Naive thymus-derived CD4-positive, alpha-beta T cell (primary cell): ENCODE measurements around the gene RAB8B. TPM values are rescaled to one million over a fixed set of nuclear protein-coding genes. Genes with fewer than 3 reads are reported as not detected.
A peak's percentile ranks its signal among the peaks of the same experiment; 100 is the strongest.

Experiments
- ATAC-seq: fragments of 150-1000 bp; cut with Tn5 transposase; 2 replicates; pipeline ENCODE4 v1.10.0; 2021; ENCODE audit warnings: mild to moderate bottlenecking, moderate library complexity
- CTCF ChIA-PET: fragments of 350-600 bp; sonication (Branson Sonifier 250); formaldehyde crosslinking; loops from one replicate; lab custom pipeline; 2021; ENCODE audit warnings: antibody characterized with exemption; lab: Charles Lee
- POLR2A ChIA-PET: fragments of 350-600 bp; sonication (Branson Sonifier 250); formaldehyde crosslinking; loops from one replicate; lab custom pipeline; 2021; ENCODE audit warnings: antibody characterized with exemption, inconsistent platforms; lab: Charles Lee
- DNase-seq, 9 donors: peaks; one replicate each; pipeline versions ENCODE4 v3.0.0 to v3.0.0-alpha.2; 2020 to 2022; ENCODE audit warnings: mixed read lengths in 1 of 9
- H3K27ac ChIP-seq: one replicate; pipeline ENCODE4 v1.7.0; 2013; ENCODE audit warnings: mild to moderate bottlenecking, low read depth, low read length, moderate library complexity
- H3K27me3 ChIP-seq, 2 donors: one replicate each; pipeline ENCODE4 v1.7.0; 2013; ENCODE audit warnings: low read length in 2 of 2, mild to moderate bottlenecking in 2 of 2, moderate library complexity in 2 of 2; ENCODE audit not compliant: control insufficient read depth in 2 of 2, insufficient read depth in 2 of 2
- H3K36me3 ChIP-seq, 3 experiments: 1 replicate in 2 of 3; 2 replicates in 1 of 3; pipeline ENCODE4 v1.7.0; 2013; ENCODE audit warnings: low read length in 3 of 3, mild to moderate bottlenecking in 3 of 3, moderate library complexity in 1 of 3; ENCODE audit not compliant: insufficient read depth in 3 of 3, control insufficient read depth in 2 of 3
- H3K4me1 ChIP-seq, 2 donors: one replicate each; pipeline ENCODE4 v1.7.0; 2013; ENCODE audit warnings: low read length in 2 of 2, mild to moderate bottlenecking in 2 of 2, moderate library complexity in 1 of 2; ENCODE audit not compliant: control insufficient read depth in 2 of 2, insufficient read depth in 2 of 2
- H3K4me3 ChIP-seq: 2 replicates; pipeline ENCODE4 v1.7.0; 2013; ENCODE audit warnings: mild to moderate bottlenecking, low read length
- H3K9me3 ChIP-seq, 3 experiments: 1 replicate in 2 of 3; 2 replicates in 1 of 3; pipeline ENCODE4 v1.7.0; 2013; ENCODE audit warnings: low read length in 3 of 3; ENCODE audit not compliant: control insufficient read depth in 2 of 3
- H3K27ac Mint-ChIP-seq, 9 donors: one replicate each; pipeline ENCODE4 v1.8.0; 2020 to 2022; ENCODE audit warnings: mixed read lengths in 9 of 9, mild to moderate bottlenecking in 8 of 9, moderate library complexity in 5 of 9, inconsistent platforms in 2 of 9
- H3K27me3 Mint-ChIP-seq, 5 donors: one replicate each; pipeline ENCODE4 v1.8.0; 2021 to 2022; ENCODE audit warnings: mixed read lengths in 5 of 5, mild to moderate bottlenecking in 1 of 5
- H3K36me3 Mint-ChIP-seq, 5 donors: one replicate each; pipeline ENCODE4 v1.8.0; 2020 to 2022; ENCODE audit warnings: mixed read lengths in 5 of 5, mild to moderate bottlenecking in 3 of 5, inconsistent platforms in 1 of 5
- H3K4me1 Mint-ChIP-seq, 7 donors: one replicate each; pipeline ENCODE4 v1.8.0; 2020 to 2022; ENCODE audit warnings: mixed read lengths in 7 of 7, mild to moderate bottlenecking in 3 of 7, inconsistent platforms in 1 of 7
- H3K4me3 Mint-ChIP-seq, 10 donors: one replicate each; pipeline ENCODE4 v1.8.0; 2020 to 2022; ENCODE audit warnings: mild to moderate bottlenecking in 10 of 10, mixed read lengths in 10 of 10, moderate library complexity in 6 of 10, inconsistent platforms in 2 of 10
- H3K9me3 Mint-ChIP-seq, 11 donors: one replicate each; pipeline ENCODE4 v1.8.0; 2020 to 2022; ENCODE audit warnings: mixed read lengths in 11 of 11, mild to moderate bottlenecking in 4 of 11, inconsistent platforms in 1 of 11, moderate library complexity in 1 of 11
- intact Hi-C, 2 donors: fragments of 100-400 bp; cut with micrococcal nuclease; formaldehyde crosslinking; loops; one replicate each; pipeline ENCODE4 v1.15.1; 2023
- polyA plus RNA-seq, 2 donors: library from polyadenylated mRNA; unstranded; fragments of 300-500 nt; fragmentation: Illumina TruSeq; gene quantifications; one replicate each; pipeline ENCODE4 v1.2.3, GENCODE V29; 2021
- total RNA-seq, 6 experiments: library from RNA in 5 of 6; stranded (reverse) in 5 of 6; gene quantifications; 1 replicate in 5 of 6; 2 replicates in 1 of 6; pipeline ENCODE4 v1.2.3 and lab custom pipeline; 2021 to 2026

RAB8B gene
- total and polyA plus RNA-seq, 7 experiments from 2014 or later = 30.4 to 100 (median 60.6) TPM

DNA sequence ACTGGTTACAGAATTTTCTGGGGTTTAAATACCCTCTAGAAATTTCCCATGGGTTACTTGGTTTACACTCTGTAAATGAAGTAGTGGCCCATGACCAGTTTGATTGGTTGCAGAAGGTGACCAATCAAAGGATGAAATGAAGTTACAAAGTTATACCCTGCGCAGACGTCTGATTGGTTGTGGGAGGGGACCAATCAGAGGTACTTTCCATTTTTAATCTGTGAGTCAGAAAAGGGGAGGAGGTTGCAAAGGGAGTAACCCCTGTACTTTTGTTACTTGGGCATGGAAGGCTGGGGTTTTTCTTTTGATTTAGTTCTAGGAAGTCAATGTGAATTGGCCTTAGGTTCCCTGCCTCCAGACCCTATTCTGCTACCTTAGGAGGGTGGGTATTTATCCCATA, 69.3 kb downstream of the RAB8B start:
- H3K4me3 Mint-ChIP-seq = no peak overlapping the region
- Histone ChIP-seq H3K36me3 (peaks cover 6 to 54% (median 21%) of the 10 kb centered on the region in 3 experiments), H3K27ac (no peak overlapping the region), H3K27me3 (no peaks in the 10 kb centered on the region), H3K9me3 (no peaks in the 10 kb centered on the region), H3K4me3 (no peak overlapping the region), H3K4me1 (no peaks in the 10 kb centered on the region)
- ChIA-PET POLR2A (no interaction called here), CTCF (no interaction called here)
- peak overlapping the region in 1 of 9 donors; percentile 57 for H3K27ac Mint-ChIP-seq
- peaks cover 10 to 50% (median 19%) of the 10 kb centered on the region in 5 donors for H3K36me3 Mint-ChIP-seq
- no peak for DNase-seq
- H3K4me1 Mint-ChIP-seq = peaks cover 0 to 14% (median 7%) of the 10 kb centered on the region in 7 donors
- no peaks in the 10 kb centered on the region for H3K9me3 Mint-ChIP-seq
- no peaks in the 10 kb centered on the region for H3K27me3 Mint-ChIP-seq
- no peak for ATAC-seq
- intact Hi-C loops = no loop called here

DNA sequence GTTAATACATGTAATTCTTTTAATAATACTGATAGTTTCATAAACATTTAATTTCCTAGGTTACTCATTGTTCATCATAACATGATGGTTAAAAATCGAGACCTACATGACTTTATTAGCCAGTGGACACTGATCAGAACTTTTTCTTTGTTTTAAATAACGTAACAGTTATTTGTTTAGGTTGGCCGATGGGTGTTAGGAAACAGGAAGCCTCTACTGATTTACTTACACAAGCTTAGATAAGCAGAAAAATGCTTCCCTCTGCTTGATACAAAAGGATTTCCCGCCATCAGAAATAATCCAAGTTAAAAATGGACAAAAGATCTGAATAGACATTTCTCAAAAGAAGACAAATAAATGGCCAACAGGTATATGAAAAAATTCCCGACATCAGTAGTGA, 71.4 kb downstream of the RAB8B start:
- Histone ChIP-seq H3K4me1 (no peaks in the 10 kb centered on the region), H3K27ac (no peak overlapping the region), H3K4me3 (no peak overlapping the region), H3K9me3 (no peaks in the 10 kb centered on the region), H3K36me3 (peaks cover 6 to 55% (median 21%) of the 10 kb centered on the region in 3 experiments), H3K27me3 (no peaks in the 10 kb centered on the region)
- Mint-ChIP-seq H3K27me3 (no peaks in the 10 kb centered on the region), H3K27ac (peak overlapping the region in 2 of 9 donors; percentile 0 to 28), H3K9me3 (no peaks in the 10 kb centered on the region), H3K4me3 (no peak overlapping the region), H3K36me3 (peaks cover 13 to 52% (median 27%) of the 10 kb centered on the region in 5 donors), H3K4me1 (peaks cover 0 to 6% (median 0%) of the 10 kb centered on the region in 7 donors)
- intact Hi-C loops = loop anchor here in 1 of 2 donors (5.0 kb wide), 1 partner anchor 33 kb away; no protein-coding TSS in a partner anchor
- DNase-seq (no peak), ATAC-seq (no peak)
- ChIA-PET POLR2A (interaction anchor here (0.8 to 1.5 kb wide), 3 partner anchors 13 to 69 kb away, joined by 3 to 5 read pairs (median 4); no protein-coding TSS in a partner anchor), CTCF (interaction anchor here (0.7 to 1.3 kb wide), 2 partner anchors 70 to 1573 kb away, joined by 3 to 5 read pairs; no protein-coding TSS in a partner anchor)

DNA sequence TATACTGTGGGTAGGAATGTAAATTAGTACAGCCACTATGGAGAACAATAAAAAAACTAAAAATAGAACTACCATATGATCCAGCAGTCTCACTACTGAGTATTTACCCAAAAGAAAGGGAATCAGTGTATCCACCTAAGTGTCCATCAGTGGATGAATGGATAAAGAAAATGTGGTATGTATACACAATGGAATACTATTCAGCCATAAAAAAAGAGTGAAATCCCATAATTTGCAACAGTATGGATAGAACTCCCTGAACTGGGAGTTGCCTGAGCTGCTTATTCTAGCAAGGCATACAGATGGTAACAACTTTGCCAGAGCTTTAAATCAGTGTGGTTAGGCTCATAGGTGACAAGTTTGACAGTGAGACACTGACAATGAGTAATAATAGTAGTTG, 71.9 kb downstream of the RAB8B start:
- Histone ChIP-seq H3K36me3 (peaks cover 6 to 51% (median 21%) of the 10 kb centered on the region in 3 experiments), H3K27me3 (no peaks in the 10 kb centered on the region), H3K4me1 (no peaks in the 10 kb centered on the region), H3K4me3 (no peak overlapping the region), H3K9me3 (no peaks in the 10 kb centered on the region), H3K27ac (no peak overlapping the region)
- CTCF ChIA-PET = interaction anchor here (0.7 to 1.3 kb wide), 2 partner anchors 70 to 1572 kb away, joined by 3 to 5 read pairs; no protein-coding TSS in a partner anchor
- Mint-ChIP-seq H3K4me3 (no peak overlapping the region), H3K36me3 (peaks cover 13 to 47% (median 30%) of the 10 kb centered on the region in 5 donors), H3K4me1 (peaks cover 0 to 6% (median 0%) of the 10 kb centered on the region in 7 donors), H3K27ac (peak overlapping the region in 4 of 9 donors; percentile 22 to 71 (median 44)), H3K27me3 (no peaks in the 10 kb centered on the region), H3K9me3 (no peaks in the 10 kb centered on the region)
- DNase-seq (no peak), ATAC-seq (no peak)
- intact Hi-C loops = loop anchor here in 1 of 2 donors (5.0 kb wide), 1 partner anchor 34 kb away; no protein-coding TSS in a partner anchor
- POLR2A ChIA-PET = interaction anchor here (0.6 to 1.5 kb wide), 4 partner anchors 11 to 69 kb away, joined by 3 to 5 read pairs (median 4); no protein-coding TSS in a partner anchor

DNA sequence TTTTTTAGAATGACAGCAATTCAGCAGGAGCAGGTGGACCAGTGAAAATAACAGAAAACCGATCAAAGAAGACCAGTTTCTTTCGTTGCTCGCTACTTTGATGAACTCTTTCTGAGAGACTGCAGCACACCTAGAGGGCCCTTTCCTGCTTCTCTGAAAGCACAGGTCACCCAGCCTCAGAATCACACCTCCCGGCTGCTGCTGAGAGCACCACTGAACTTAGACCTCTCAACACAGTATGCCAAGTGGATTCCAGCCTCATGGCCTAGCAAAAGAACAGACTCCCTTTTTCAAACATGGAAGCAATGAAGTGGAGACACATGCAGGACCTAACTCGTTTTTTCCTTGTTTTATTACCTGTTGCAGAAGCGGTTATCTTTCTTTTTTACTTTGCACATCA, 74.1 kb downstream of the RAB8B start:
- no peak for DNase-seq
- intact Hi-C loops = loop anchor here in 1 of 2 donors (5.0 kb wide), 1 partner anchor 36 kb away; no protein-coding TSS in a partner anchor
- Mint-ChIP-seq H3K27ac (peak overlapping the region in 2 of 9 donors; percentile 62 to 71), H3K27me3 (no peaks in the 10 kb centered on the region), H3K9me3 (no peaks in the 10 kb centered on the region), H3K4me1 (peaks cover 0 to 6% (median 0%) of the 10 kb centered on the region in 7 donors), H3K36me3 (peaks cover 13 to 41% (median 26%) of the 10 kb centered on the region in 5 donors), H3K4me3 (no peak overlapping the region)
- Histone ChIP-seq H3K27me3 (no peaks in the 10 kb centered on the region), H3K4me1 (no peaks in the 10 kb centered on the region), H3K27ac (no peak overlapping the region), H3K36me3 (peaks cover 6 to 43% (median 19%) of the 10 kb centered on the region in 3 experiments), H3K9me3 (no peaks in the 10 kb centered on the region), H3K4me3 (no peak overlapping the region)
- no peak for ATAC-seq
- POLR2A ChIA-PET = interaction anchor here (1.8 kb wide), 1 partner anchor 11 kb away, joined by 4 read pairs; no protein-coding TSS in a partner anchor
- CTCF ChIA-PET = no interaction called here

DNA sequence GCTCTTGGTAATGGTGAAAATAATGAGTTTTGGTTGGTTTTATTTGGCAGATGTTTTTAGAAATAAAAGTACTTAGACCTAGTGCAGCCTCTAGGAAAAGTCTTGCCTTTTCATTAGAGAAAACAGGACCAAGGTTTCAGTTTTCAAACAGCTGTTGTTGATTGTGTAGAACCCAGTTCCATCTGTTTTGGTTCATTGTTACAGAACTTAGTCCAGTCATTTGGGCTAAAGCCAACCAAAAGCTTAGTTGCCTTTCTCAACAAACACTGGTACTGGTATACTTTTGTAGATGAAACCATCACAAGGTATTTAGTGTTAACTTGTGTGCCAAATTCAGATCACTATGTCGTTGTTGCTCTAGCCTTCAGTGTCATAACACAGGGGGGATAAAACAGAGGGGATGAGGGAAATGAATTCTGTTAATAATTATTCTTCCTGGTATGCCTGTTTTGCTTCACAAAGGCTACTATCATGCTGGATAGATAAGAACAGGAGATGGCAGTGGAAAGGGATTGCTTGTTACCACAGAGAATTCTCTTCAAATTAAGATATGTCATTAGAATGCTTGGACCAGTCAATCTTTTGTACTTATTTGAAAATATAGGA, 75.4 kb downstream of the RAB8B start:
- H3K4me1 Mint-ChIP-seq = peaks cover 0 to 11% (median 6%) of the 10 kb centered on the region in 7 donors
- Histone ChIP-seq H3K27ac (no peak overlapping the region), H3K27me3 (no peaks in the 10 kb centered on the region), H3K36me3 (peaks cover 4 to 32% (median 16%) of the 10 kb centered on the region in 3 experiments), H3K9me3 (no peaks in the 10 kb centered on the region), H3K4me1 (no peaks in the 10 kb centered on the region), H3K4me3 (no peak overlapping the region)
- POLR2A ChIA-PET = interaction anchor here (0.6 to 1.4 kb wide), 5 partner anchors 12 to 947 kb away, joined by 3 to 6 read pairs (median 4); no protein-coding TSS in a partner anchor
- H3K36me3 Mint-ChIP-seq = peaks cover 17 to 44% (median 31%) of the 10 kb centered on the region in 5 donors
- CTCF ChIA-PET = no interaction called here
- DNase-seq (no peak), ATAC-seq (no peak)
- peak overlapping the region in 4 of 9 donors; percentile 3 to 43 (median 19) for H3K27ac Mint-ChIP-seq
- no peak overlapping the region for H3K4me3 Mint-ChIP-seq
- intact Hi-C loops = loop anchor here in 1 of 2 donors (5.0 kb wide), 1 partner anchor 37 kb away; no protein-coding TSS in a partner anchor
- H3K9me3 Mint-ChIP-seq = no peaks in the 10 kb centered on the region
- H3K27me3 Mint-ChIP-seq = no peaks in the 10 kb centered on the region

DNA sequence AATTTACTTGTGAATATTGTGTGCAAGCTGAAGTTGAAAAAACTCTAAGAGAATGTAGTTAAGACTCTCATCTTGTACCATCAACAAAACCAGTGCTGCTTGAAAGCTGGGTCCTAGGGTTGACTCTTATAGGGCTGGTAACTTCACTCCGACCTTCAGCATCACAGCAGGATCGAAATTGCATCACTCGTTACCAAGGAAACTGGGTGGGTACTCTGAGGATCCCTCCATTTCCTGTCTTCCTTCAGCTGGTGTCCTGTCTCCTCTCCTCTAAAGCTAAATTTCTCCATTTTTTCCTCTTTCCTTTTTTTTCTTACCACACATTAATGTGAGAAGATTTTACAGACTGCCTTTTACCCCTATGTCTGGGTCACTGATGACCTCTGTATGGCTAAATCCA, 85.0 kb downstream of the RAB8B start:
- POLR2A ChIA-PET = interaction anchor here (0.6 to 5.7 kb wide), 7 partner anchors 12 to 175 kb away, joined by 3 to 52 read pairs (median 4); partner anchors contain the start of gene RPS27L
- ATAC-seq = no peak
- Histone ChIP-seq H3K36me3 (peaks cover 0 to 4% (median 0%) of the 10 kb centered on the region in 3 experiments), H3K4me1 (peaks cover 10 to 21% of the 10 kb centered on the region in 2 donors), H3K4me3 (no peak overlapping the region), H3K9me3 (no peaks in the 10 kb centered on the region), H3K27ac (no peak overlapping the region), H3K27me3 (no peaks in the 10 kb centered on the region)
- DNase-seq = peak in 3 of 9 donors; percentile 8 to 19 (median 9)
- peaks cover 0 to 1% (median 0%) of the 10 kb centered on the region in 11 donors for H3K9me3 Mint-ChIP-seq
- H3K4me1 Mint-ChIP-seq = peaks cover 20 to 47% (median 42%) of the 10 kb centered on the region in 7 donors
- intact Hi-C loops = loop anchor here in 1 of 2 donors (1.0 to 10.0 kb wide), 2 partner anchors 8 to 1910 kb away; partner anchors contain the start of gene CLPX
- H3K4me3 Mint-ChIP-seq = peak overlapping the region in 7 of 10 donors; percentile 5 to 45 (median 30)
- peak overlapping the region; percentile 21 to 91 (median 73) for H3K27ac Mint-ChIP-seq
- CTCF ChIA-PET = interaction anchor here (0.6 to 2.4 kb wide), 4 partner anchors 30 to 117 kb away, joined by 3 to 8 read pairs (median 3); partner anchors contain the start of gene RPS27L
- H3K27me3 Mint-ChIP-seq = no peaks in the 10 kb centered on the region
- peaks cover 0 to 18% (median 3%) of the 10 kb centered on the region in 5 donors for H3K36me3 Mint-ChIP-seq
